HCT116 (cell line): ENCODE measurements around the gene CCDC107.

Experiments
- EZH2 ChIP-seq: fragments of 200-600 bp; sonication (generic); IDR thresholded peaks from 2 replicates; pipeline ENCODE4 v1.6.1; 2017; ENCODE audit warnings: antibody characterized with exemption, mixed run types
- POLR2A ChIP-seq: IDR thresholded peaks from 2 replicates; pipeline ENCODE4 v1.7.0; 2011; ENCODE audit warnings: borderline replicate concordance; ENCODE audit not compliant: insufficient read depth, insufficient read length; ENCODE audit errors: extremely low read depth
- TF ChIP-seq, protein P1 (sequence below), 3 experiments: fragments of 200-600 bp in 1 of 3; sonication (generic) in 1 of 3; IDR thresholded peaks in 2 of 3; conservative IDR thresholded peaks in 1 of 3; 2 replicates each; pipeline ENCODE4 v1.5.1; 2012 to 2017; ENCODE audit warnings: low read depth in 2 of 3, low read length in 2 of 3, antibody characterized with exemption in 1 of 3, borderline replicate concordance in 1 of 3, control low read depth in 1 of 3, mild to moderate bottlenecking in 1 of 3, mixed read lengths in 1 of 3, mixed run types in 1 of 3, moderate library complexity in 1 of 3; ENCODE audit not compliant: insufficient read depth in 1 of 3

DNA sequence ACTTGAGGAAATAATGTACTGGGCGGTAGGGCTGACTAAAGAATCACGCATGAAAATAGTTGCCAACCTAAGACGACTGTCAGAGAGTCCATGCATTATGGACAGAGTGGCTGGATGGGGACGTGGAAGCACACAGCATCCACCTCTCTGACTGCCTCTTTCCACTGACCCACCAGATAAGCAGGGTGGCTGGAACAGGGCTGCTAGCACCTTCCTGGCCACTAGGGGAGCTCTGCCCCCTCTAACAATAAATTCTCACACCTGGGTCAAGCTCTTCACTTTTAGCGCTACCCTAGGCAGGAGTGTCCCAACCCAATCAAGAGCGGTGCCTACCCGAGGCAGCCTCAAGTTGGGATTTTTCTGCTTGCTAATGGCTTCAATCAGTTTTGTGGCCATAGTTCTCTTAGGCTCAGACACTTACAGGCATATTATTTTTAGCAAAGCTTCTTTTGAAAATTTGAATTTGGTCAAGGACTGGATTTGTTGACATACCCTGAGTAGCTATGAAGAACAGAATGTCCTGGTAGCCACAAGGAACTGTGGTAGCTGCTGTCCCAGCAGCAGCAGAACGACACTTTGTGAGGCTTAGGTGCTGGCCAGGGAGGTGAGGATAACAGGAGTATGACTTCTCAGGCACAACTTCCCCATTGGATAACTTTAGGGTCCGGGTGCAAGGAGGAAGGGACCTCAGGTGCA is 38.6 kb downstream of the CCDC107 start:
- TF ChIP-seq, protein P1, sequence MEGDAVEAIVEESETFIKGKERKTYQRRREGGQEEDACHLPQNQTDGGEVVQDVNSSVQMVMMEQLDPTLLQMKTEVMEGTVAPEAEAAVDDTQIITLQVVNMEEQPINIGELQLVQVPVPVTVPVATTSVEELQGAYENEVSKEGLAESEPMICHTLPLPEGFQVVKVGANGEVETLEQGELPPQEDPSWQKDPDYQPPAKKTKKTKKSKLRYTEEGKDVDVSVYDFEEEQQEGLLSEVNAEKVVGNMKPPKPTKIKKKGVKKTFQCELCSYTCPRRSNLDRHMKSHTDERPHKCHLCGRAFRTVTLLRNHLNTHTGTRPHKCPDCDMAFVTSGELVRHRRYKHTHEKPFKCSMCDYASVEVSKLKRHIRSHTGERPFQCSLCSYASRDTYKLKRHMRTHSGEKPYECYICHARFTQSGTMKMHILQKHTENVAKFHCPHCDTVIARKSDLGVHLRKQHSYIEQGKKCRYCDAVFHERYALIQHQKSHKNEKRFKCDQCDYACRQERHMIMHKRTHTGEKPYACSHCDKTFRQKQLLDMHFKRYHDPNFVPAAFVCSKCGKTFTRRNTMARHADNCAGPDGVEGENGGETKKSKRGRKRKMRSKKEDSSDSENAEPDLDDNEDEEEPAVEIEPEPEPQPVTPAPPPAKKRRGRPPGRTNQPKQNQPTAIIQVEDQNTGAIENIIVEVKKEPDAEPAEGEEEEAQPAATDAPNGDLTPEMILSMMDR (IDR thresholded peaks at IDR 0.05 in 2 of 3, conservative IDR thresholded peaks at IDR 0.05 in 1 of 3; ENCODE audit: borderline replicate concordance in 1 of 3, insufficient read depth in 1 of 3, low read depth in 2 of 3, low read length in 2 of 3) = peak in 2 of 3 experiments; percentile 96 to 97; a peak in 4 of 6 replicates
- TF ChIP-seq POLR2A (no peak), EZH2 (no peak)
